ENCODE results near the gene PYGM. TPM values are rescaled to one million over a fixed set of nuclear protein-coding genes. Genes with fewer than 3 reads are reported as not detected.
A peak's percentile ranks its signal among the peaks of the same experiment; 100 is the strongest.

Gene PYGM
- total RNA-seq, 1 experiment from 2014 or later, result 3.6 TPM

- Histone ChIP-seq H2BK5ac (ENCODE audit: insufficient read length, low read length) (no peak overlapping the region), H2BK120ac (ENCODE audit: low read depth, low read length, poor library complexity, severe bottlenecking) (no peak overlapping the region), H3T11ph (ENCODE audit: low read length) (no peak overlapping the region), H3K79me1 (ENCODE audit: insufficient read depth, low read depth, low read length, poor library complexity, severe bottlenecking) (no peaks in the 10 kb centered on the region), H3K4me1 (ENCODE audit: insufficient read depth, low read length) (peaks cover 4% of the 10 kb centered on the region; the same call in 1 of the 2 replicates), H2BK15ac (ENCODE audit: low read depth, low read length) (no peak overlapping the region), H4K91ac (ENCODE audit: insufficient read length, low read depth, low read length) (no peak overlapping the region), H3K56ac (ENCODE audit: insufficient read length, low read depth, low read length) (no peak overlapping the region), H4K20me1 (ENCODE audit: control insufficient read depth, insufficient read depth, insufficient read length) (no peaks in the 10 kb centered on the region), H2BK12ac (ENCODE audit: insufficient read length, low read depth, low read length) (no peak overlapping the region), H3K27ac (ENCODE audit: insufficient read length, low read depth, low read length) (no peak overlapping the region), H3K79me2 (ENCODE audit: insufficient read depth, low read length) (no peaks in the 10 kb centered on the region), H4K8ac (replicated peaks; ENCODE audit: insufficient read length, low read depth, low read length) (no peak overlapping the region), H4K5ac (ENCODE audit: insufficient read length, low read depth, low read length) (no peak overlapping the region), H2AFZ (ENCODE audit: low read length) (no peak overlapping the region), H3K18ac (ENCODE audit: insufficient read length, low read depth, low read length) (no peak overlapping the region), H2AK5ac (ENCODE audit: insufficient read length, low read length) (no peak overlapping the region), H3K27me3 (ENCODE audit: insufficient read depth, low read length) (no peaks in the 10 kb centered on the region), H3K14ac (ENCODE audit: insufficient read depth, low read length) (no peak overlapping the region), H3K9me3 (ENCODE audit: control insufficient read depth, low read depth, low read length) (no peaks in the 10 kb centered on the region), H3K9ac (ENCODE audit: extremely low read depth, insufficient read length, low read length) (no peak overlapping the region), H3K23ac (ENCODE audit: insufficient read length, low read depth, low read length) (no peak overlapping the region), H3K4ac (ENCODE audit: low read depth, low read length) (no peak overlapping the region), H3K23me2 (ENCODE audit: insufficient read length, low read depth, low read length, poor library complexity, severe bottlenecking) (no peaks in the 10 kb centered on the region), H3K4me2 (ENCODE audit: insufficient read depth, insufficient read length, low read length) (no peak overlapping the region), H2BK20ac (ENCODE audit: low read depth, low read length, poor library complexity, severe bottlenecking) (no peak overlapping the region)
- WGBS (ENCODE audit: extremely low coverage, insufficient read length, low lambda C conversion rate), result no CpG with 5 or more reads among the region's 21 CpGs
- Mint-ChIP-seq H3K4me1 (peaks cover 51 to 66% of the 10 kb centered on the region in 2 experiments), H3K36me3 (ENCODE audit: insufficient read depth in 1 of 3, low read depth in 3 of 3) (peaks cover 2 to 22% (median 15%) of the 10 kb centered on the region in 3 experiments; a peak in 6 of 7 replicates), H3K27ac (peak overlapping the region; percentile 68 to 97 (median 96); a peak in 4 of 7 replicates), H3K27me3 (ENCODE audit: low read depth) (no peaks in the 10 kb centered on the region; the same call in 1 of the 2 replicates), H3K4me3 (peak overlapping the region in 1 of 2 experiments; percentile 64; a peak in 2 of 5 replicates), H3K9me3 (no peaks in the 10 kb centered on the region; a peak in 1 of 5 replicates)
- peak; percentile 29 for DNase-seq
- no peak for TF ChIP-seq CTCF (conservative IDR thresholded peaks at IDR 0.05)
Measured at GRCh38 chr11:64759131-64759721, 548 bp downstream of the PYGM start.

Data from H9 (cell line).